Cerebellar nuclear complex (tissue), 1 donor: ENCODE results near the gene CRCP.
"Not testable (repeated sequence)": the region's sequence is repeated elsewhere in the genome, so short reads cannot be mapped to it uniquely, and the experiment has no call there.

ENCODE experiments used
- DNase-seq, 2 experiments: peaks; one replicate each; lab custom pipeline; 2025; lab: John Stamatoyannopoulos, UW

CRCP gene

GRCh38 chr7:66156035-66156434 is 41.4 kb downstream of the CRCP start:
- DNase-seq = not testable (repeated sequence)

- no peak for DNase-seq
These were observed 42.4 kb downstream of the CRCP start for GRCh38 chr7:66157060-66157459.

GRCh38 chr7:66162622-66163021 is 48.0 kb downstream of the CRCP start:
- DNase-seq = no peak

GRCh38 chr7:66163186-66163610 is 48.6 kb downstream of the CRCP start:
- DNase-seq = no peak

- DNase-seq = no peak
These were observed 49.7 kb downstream of the CRCP start for GRCh38 chr7:66164356-66164755.

GRCh38 chr7:66167773-66168387 is 53.2 kb downstream of the CRCP start:
- no peak for DNase-seq

- no peak for DNase-seq
These were observed 55.0 kb downstream of the CRCP start for GRCh38 chr7:66169616-66170015.

GRCh38 chr7:66170309-66171231 is 55.9 kb downstream of the CRCP start:
- no peak for DNase-seq

- not testable (repeated sequence) for DNase-seq
These were observed 58.1 kb downstream of the CRCP start for GRCh38 chr7:66172536-66173401.

GRCh38 chr7:66173856-66174255 is 59.2 kb downstream of the CRCP start:
- DNase-seq = no peak

- DNase-seq = not testable (repeated sequence)
These were observed 60.4 kb downstream of the CRCP start for GRCh38 chr7:66175006-66175405.

GRCh38 chr7:66176914-66177313 is 62.3 kb downstream of the CRCP start:
- no peak for DNase-seq

GRCh38 chr7:66178258-66178657 is 63.6 kb downstream of the CRCP start:
- no peak for DNase-seq

- DNase-seq = no peak
These were observed 66.7 kb downstream of the CRCP start for GRCh38 chr7:66181329-66181728.

- no peak for DNase-seq
These were observed 67.2 kb downstream of the CRCP start for GRCh38 chr7:66181845-66182244.

- DNase-seq = no peak
These were observed 68.3 kb downstream of the CRCP start for GRCh38 chr7:66182920-66183319.

GRCh38 chr7:66183700-66184099 is 69.1 kb downstream of the CRCP start:
- DNase-seq = no peak

- DNase-seq = no peak
These were observed 71.1 kb downstream of the CRCP start for GRCh38 chr7:66185680-66186187.

GRCh38 chr7:66186991-66187390 is 72.3 kb downstream of the CRCP start:
- no peak for DNase-seq

- no peak for DNase-seq
These were observed 73.3 kb downstream of the CRCP start for GRCh38 chr7:66187905-66188304.

- DNase-seq = no peak
These were observed 74.0 kb downstream of the CRCP start for GRCh38 chr7:66188645-66189044.
